Measurements from ENCODE around the gene RPL22.

RPL22 gene

DNA sequence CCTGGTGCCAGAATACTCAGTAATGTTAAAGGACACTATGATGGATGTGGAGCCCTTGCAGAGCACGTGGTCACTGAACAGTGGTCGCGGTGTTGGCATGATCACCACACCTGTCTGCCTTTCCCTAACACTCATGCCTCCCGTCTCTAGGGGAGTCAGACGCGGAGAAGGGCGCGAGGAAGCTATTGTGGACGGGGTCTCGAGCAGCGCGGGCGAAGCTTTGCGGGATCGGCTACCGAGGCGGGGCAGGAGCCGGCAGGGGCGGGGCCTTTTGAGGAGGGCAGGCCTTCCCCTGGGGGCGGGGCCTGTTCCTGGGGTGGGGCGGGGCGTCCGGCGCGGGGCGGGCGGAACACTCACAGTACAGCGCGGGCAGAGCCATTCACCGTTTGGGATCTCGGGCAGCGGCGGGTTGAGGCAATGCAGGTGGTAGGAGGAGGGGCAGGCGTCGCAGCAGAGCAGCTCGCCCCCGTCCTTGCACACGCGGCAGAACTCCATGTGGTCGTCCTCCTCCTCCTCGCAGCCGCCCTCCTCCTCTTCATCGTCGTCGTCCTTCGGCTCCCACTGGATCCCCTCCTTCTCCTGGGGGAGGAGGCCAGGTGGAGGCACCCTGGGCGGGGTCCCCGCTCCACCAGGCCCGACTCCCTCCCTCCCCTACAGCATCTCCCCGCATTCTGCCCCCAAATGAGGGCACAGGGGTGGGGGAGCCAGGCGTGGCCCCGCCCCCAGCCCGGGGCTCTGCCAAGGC is 50.7 kb downstream of the RPL22 start:
- peak; percentile 76 for ATAC-seq
- no peaks in the 10 kb centered on the region for H3K9me3 Mint-ChIP-seq
- no peak overlapping the region for H3K27ac Mint-ChIP-seq
- H3K4me1 Mint-ChIP-seq: peaks cover 3% of the 10 kb centered on the region
- no peak overlapping the region for H3K4me3 Mint-ChIP-seq
- no peaks in the 10 kb centered on the region for H3K36me3 Mint-ChIP-seq (ENCODE audit: low read depth)
- peak; percentile 75 for DNase-seq
- peaks cover 16% of the 10 kb centered on the region for H3K27me3 Mint-ChIP-seq

DNA sequence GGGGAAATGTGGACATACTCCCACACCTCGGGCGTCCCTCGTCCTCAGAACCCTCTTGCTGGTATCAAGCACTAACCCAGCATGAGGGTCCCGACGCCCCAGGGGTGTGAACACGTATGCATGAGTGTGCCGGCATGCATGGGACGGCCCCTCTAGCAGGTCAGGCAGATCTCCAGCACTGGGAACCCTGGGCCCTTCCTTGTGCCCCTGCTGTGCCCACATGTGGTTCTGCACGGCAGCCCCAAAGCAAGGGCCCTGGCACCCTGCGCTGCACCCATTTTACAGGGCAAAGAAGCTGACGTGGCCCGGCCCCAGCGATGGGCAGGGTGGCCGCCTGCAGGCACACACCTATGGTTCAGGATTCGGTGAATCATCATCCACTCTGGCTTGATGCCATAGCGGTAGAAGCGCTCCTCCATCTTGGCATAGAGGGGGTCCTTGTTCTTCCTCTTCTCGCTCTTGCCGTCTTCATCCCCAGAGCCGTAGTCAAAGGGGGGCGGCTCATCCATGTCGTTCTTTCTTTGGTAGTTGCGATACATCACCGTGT is 53.5 kb downstream of the RPL22 start:
- Mint-ChIP-seq H3K4me1 (peaks cover 3% of the 10 kb centered on the region), H3K27me3 (peaks cover 13% of the 10 kb centered on the region), H3K4me3 (no peak overlapping the region), H3K36me3 (ENCODE audit: low read depth) (no peaks in the 10 kb centered on the region), H3K27ac (no peak overlapping the region), H3K9me3 (no peaks in the 10 kb centered on the region)
- DNase-seq (no peak), ATAC-seq (no peak)

DNA sequence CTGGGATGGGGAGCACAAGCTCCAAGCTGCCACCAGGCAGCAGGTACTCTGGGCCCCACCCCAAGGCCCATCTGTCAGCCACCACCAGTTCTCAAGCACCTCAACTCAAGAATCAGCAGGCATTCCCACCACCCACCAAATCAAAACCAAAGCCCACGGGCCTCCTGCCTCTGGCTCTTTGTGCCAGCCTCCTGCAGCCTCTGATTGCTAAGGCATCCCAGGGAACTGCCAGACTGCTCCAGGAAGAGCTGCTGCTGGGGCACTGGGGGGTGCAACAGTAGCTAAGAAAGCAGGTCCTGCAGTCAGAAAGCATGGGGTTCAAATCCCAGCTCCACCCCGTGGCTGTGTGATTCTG is 54.0 kb downstream of the RPL22 start:
- DNase-seq (no peak), ATAC-seq (no peak)
- Mint-ChIP-seq H3K4me3 (no peak overlapping the region), H3K4me1 (peaks cover 3% of the 10 kb centered on the region), H3K27ac (no peak overlapping the region), H3K27me3 (peaks cover 13% of the 10 kb centered on the region), H3K36me3 (ENCODE audit: low read depth) (no peaks in the 10 kb centered on the region), H3K9me3 (no peaks in the 10 kb centered on the region)

DNA sequence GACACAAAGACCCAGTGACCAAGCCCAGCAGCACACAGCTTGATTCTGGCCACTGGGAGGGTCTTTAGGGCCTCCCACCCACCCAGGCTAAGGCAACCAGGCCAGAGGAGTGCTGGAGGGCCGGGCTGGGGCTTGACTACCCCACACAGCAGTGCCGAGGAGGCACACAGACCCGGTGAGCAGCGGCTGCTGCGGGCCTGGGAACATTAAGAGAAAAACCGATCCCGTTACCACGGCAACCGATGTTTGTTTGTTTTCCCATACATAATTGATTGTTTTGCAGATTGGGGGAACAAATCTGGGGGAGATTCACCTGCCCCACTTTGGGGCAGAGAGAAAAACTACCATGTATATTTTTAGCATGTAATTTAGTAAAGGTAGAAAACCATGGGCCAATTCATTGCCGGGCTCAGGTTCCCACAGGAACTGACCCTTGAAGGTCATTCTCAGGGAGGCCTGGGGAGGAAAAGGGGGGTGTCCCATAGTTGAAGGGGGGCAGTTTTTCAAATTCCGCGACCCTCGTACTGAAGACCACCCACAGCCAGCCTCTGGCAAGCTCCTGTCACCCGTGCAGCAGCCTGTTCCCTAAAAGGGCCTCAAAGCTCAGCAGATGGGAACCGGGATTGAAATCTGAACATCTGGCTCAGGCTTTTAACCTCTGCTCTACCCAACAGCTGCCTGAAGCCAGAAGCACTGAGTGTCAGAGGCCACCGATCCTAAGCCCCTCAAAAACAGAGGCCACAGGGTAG is 54.6 kb downstream of the RPL22 start:
- Mint-ChIP-seq H3K4me1 (peaks cover 3% of the 10 kb centered on the region), H3K27me3 (peaks cover 13% of the 10 kb centered on the region), H3K27ac (no peak overlapping the region), H3K4me3 (no peak overlapping the region), H3K9me3 (no peaks in the 10 kb centered on the region), H3K36me3 (ENCODE audit: low read depth) (no peaks in the 10 kb centered on the region)
- DNase-seq (no peak), ATAC-seq (no peak)

- H3K4me3 Mint-ChIP-seq: no peak overlapping the region
- H3K27ac Mint-ChIP-seq: no peak overlapping the region
- H3K4me1 Mint-ChIP-seq: peaks cover 3% of the 10 kb centered on the region
These were observed 55.2 kb downstream of the RPL22 start for GRCh38 chr1:6144175-6144574.

GRCh38 chr1:6143395-6143794 is 56.0 kb downstream of the RPL22 start:
- Mint-ChIP-seq H3K4me3 (no peak overlapping the region), H3K27ac (no peak overlapping the region), H3K27me3 (peaks cover 14% of the 10 kb centered on the region), H3K9me3 (no peaks in the 10 kb centered on the region), H3K36me3 (ENCODE audit: low read depth) (no peaks in the 10 kb centered on the region), H3K4me1 (peaks cover 2% of the 10 kb centered on the region)
- ATAC-seq: no peak
- DNase-seq: no peak

More at GRCh38 chr1:6144175-6144574, 55.2 kb downstream of the RPL22 start:
- DNase-seq (no peak), ATAC-seq (no peak)
- Mint-ChIP-seq H3K9me3 (no peaks in the 10 kb centered on the region), H3K36me3 (ENCODE audit: low read depth) (no peaks in the 10 kb centered on the region), H3K27me3 (peaks cover 13% of the 10 kb centered on the region)

DNA sequence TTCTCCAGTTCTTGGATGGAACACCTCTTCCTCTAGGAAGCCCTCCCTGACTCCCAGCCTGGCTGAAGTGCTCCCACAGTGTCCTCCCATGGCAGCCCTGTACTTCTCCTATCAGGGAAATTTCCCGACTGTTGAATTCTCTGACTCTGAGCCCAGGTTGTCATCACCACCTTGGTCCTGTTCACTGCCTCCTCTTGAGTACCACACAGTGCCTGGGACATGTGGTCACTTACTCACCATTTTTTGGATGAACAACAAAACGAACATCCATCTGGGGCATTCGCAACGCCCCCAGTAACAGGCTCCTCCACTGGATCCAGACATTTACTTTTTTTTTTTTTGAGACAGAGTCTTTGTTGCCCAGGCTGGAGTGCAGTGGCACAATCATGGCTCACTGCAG is 56.7 kb downstream of the RPL22 start:
- Mint-ChIP-seq H3K27me3 (peaks cover 9% of the 10 kb centered on the region), H3K4me1 (no peaks in the 10 kb centered on the region), H3K4me3 (no peak overlapping the region), H3K36me3 (ENCODE audit: low read depth) (no peaks in the 10 kb centered on the region), H3K27ac (no peak overlapping the region), H3K9me3 (no peaks in the 10 kb centered on the region)
- no peak for DNase-seq
- no peak for ATAC-seq

GRCh38 chr1:6142036-6142621 is 57.3 kb downstream of the RPL22 start:
- Mint-ChIP-seq H3K27ac (no peak overlapping the region), H3K9me3 (no peaks in the 10 kb centered on the region), H3K36me3 (ENCODE audit: low read depth) (no peaks in the 10 kb centered on the region), H3K27me3 (peaks cover 8% of the 10 kb centered on the region), H3K4me3 (no peak overlapping the region), H3K4me1 (no peaks in the 10 kb centered on the region)
- DNase-seq (no peak), ATAC-seq (no peak)

- no peaks in the 10 kb centered on the region for H3K36me3 Mint-ChIP-seq (ENCODE audit: low read depth)
- no peaks in the 10 kb centered on the region for H3K9me3 Mint-ChIP-seq
- no peaks in the 10 kb centered on the region for H3K4me1 Mint-ChIP-seq
- H3K27me3 Mint-ChIP-seq: peaks cover 5% of the 10 kb centered on the region
- H3K4me3 Mint-ChIP-seq: no peak overlapping the region
- peak; percentile 78 for ATAC-seq
- DNase-seq: peak; percentile 30
- H3K27ac Mint-ChIP-seq: no peak overlapping the region
These were observed 57.8 kb downstream of the RPL22 start for GRCh38 chr1:6141592-6141991.

GRCh38 chr1:6140413-6140812 is 59.0 kb downstream of the RPL22 start:
- Mint-ChIP-seq H3K27ac (no peak overlapping the region), H3K4me3 (no peak overlapping the region), H3K36me3 (ENCODE audit: low read depth) (no peaks in the 10 kb centered on the region), H3K27me3 (peaks cover 3% of the 10 kb centered on the region), H3K9me3 (no peaks in the 10 kb centered on the region), H3K4me1 (no peaks in the 10 kb centered on the region)
- no peak for DNase-seq
- no peak for ATAC-seq

DNA sequence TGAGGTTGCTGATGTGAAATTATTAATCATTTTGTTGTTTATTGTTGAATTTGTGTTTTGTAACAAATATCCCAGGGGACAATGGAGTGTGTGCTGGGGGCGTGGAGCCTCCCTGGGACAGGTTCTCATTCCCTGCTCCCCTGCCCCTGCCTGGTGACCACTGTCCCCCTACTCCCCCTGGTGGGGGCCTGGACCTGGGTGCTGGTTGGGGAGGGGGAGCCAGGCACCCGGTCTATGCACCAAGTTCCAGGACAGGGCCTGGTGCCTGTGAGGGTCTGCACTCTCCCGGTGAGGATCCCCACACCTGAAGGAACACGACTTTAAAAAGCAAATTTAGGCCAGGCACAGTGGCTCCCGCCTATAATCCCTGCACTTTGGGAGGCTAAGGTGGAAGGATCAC is 61.6 kb downstream of the RPL22 start:
- no peaks in the 10 kb centered on the region for H3K4me1 Mint-ChIP-seq
- no peaks in the 10 kb centered on the region for H3K9me3 Mint-ChIP-seq
- H3K27ac Mint-ChIP-seq: no peak overlapping the region
- peaks cover 3% of the 10 kb centered on the region for H3K27me3 Mint-ChIP-seq
- H3K36me3 Mint-ChIP-seq (ENCODE audit: low read depth): no peaks in the 10 kb centered on the region
- DNase-seq: no peak
- H3K4me3 Mint-ChIP-seq: no peak overlapping the region
- ATAC-seq: no peak

- no peaks in the 10 kb centered on the region for H3K4me1 Mint-ChIP-seq
- H3K9me3 Mint-ChIP-seq: peaks cover 5% of the 10 kb centered on the region
- no peak for DNase-seq
- H3K27ac Mint-ChIP-seq: no peak overlapping the region
- no peak for ATAC-seq
- peaks cover 3% of the 10 kb centered on the region for H3K27me3 Mint-ChIP-seq
- H3K36me3 Mint-ChIP-seq (ENCODE audit: low read depth): no peaks in the 10 kb centered on the region
- H3K4me3 Mint-ChIP-seq: no peak overlapping the region
These were observed 62.7 kb downstream of the RPL22 start for GRCh38 chr1:6136516-6137220.
